ENCODE measurements around the gene PCNX4. TPM values are rescaled to one million over a fixed set of nuclear protein-coding genes. Genes with fewer than 3 reads are reported as not detected.

PCNX4 gene
- total RNA-seq, 1 experiment from 2014 or later: 65.1 TPM

DNA sequence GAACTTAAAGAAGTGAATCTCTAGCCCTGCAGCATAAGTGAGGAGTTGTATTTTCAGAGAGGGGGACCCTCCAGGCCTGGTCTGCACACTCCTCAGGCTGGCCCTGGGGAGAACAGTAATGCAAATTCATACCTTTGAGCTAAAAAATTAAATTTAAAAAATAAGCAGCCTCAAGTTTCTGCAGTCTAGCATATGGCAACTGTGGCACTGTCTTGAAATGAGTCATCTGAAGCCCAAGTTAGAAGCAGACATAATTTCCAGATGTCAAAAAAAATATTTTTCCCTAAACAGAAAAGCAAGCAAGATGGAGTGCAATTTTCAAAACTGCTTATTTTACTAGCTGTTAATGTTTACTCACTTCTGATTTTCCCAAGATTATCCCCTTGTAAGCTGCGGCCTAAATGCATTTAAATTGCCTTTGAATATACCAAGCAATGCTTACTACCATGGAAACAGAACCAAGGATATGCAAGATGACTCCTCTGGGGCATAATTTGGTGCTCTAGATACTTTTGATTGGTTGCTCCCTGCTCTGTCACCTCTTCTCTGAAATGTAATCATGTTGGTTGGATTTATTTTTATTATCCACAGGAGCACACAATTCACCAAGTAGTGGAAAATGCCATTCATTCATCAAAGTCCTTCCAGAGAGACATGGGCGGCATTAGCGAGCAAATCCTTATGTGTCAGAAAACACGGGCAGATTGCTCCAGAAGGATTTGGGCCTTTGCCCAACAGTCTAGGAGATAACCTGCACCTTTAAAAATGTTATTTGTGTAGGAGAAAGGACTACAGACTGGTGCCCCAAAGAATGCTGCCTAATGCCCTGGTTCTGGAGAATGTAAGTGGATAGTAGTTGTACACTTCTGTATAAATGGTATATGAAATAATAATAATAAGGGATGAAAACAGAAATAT lies 98.5 kb downstream of the PCNX4 start:
- H2AFZ ChIP-seq: no peak overlapping the region
- intact Hi-C loops (cut with micrococcal nuclease; ENCODE audit: unreplicated experiment): loop anchor here (5.0 to 10.0 kb wide), 3 partner anchors 297 to 1065 kb away; partner anchors contain the start of gene C14orf39
- H3K4me3 ChIP-seq: no peak overlapping the region
- DNase-seq: no peak
- H3K9me2 ChIP-seq (ENCODE audit: insufficient read depth): peaks cover 7% of the 10 kb centered on the region; the same call in 1 of the 2 replicates
- POLR2A ChIA-PET (ENCODE audit: unreplicated experiment): interaction anchor here (0.6 kb wide), 2 partner anchors 64 to 334 kb away, joined by 5 to 6 read pairs; no protein-coding TSS in a partner anchor
- no peaks in the 10 kb centered on the region for H3K36me3 ChIP-seq (ENCODE audit: low read depth)
- H3K9me3 ChIP-seq (ENCODE audit: insufficient read depth, low read depth): no peaks in the 10 kb centered on the region
- no peak for TF ChIP-seq EZH2 (IDR thresholded peaks at IDR 0.05; ENCODE audit: low read depth)
- TF ChIP-seq, protein P1, sequence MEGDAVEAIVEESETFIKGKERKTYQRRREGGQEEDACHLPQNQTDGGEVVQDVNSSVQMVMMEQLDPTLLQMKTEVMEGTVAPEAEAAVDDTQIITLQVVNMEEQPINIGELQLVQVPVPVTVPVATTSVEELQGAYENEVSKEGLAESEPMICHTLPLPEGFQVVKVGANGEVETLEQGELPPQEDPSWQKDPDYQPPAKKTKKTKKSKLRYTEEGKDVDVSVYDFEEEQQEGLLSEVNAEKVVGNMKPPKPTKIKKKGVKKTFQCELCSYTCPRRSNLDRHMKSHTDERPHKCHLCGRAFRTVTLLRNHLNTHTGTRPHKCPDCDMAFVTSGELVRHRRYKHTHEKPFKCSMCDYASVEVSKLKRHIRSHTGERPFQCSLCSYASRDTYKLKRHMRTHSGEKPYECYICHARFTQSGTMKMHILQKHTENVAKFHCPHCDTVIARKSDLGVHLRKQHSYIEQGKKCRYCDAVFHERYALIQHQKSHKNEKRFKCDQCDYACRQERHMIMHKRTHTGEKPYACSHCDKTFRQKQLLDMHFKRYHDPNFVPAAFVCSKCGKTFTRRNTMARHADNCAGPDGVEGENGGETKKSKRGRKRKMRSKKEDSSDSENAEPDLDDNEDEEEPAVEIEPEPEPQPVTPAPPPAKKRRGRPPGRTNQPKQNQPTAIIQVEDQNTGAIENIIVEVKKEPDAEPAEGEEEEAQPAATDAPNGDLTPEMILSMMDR (conservative IDR thresholded peaks at IDR 0.05): no peak
- no peak overlapping the region for H3K4me2 ChIP-seq
- H3F3A ChIP-seq (ENCODE audit: insufficient read depth, low read depth): no peaks in the 10 kb centered on the region
- H3K4me1 ChIP-seq (replicated peaks; ENCODE audit: insufficient read depth): no peaks in the 10 kb centered on the region
- no peak overlapping the region for H3K27ac ChIP-seq
- no peaks in the 10 kb centered on the region for H4K20me1 ChIP-seq (ENCODE audit: insufficient read depth)
- CTCF ChIA-PET: no interaction called here
- H3K27me3 ChIP-seq (ENCODE audit: insufficient read depth, low read depth): no peaks in the 10 kb centered on the region
- H3K79me2 ChIP-seq (ENCODE audit: low read depth): no peaks in the 10 kb centered on the region
- no TSS peak for BruUV-seq (replicated peaks)

DNA sequence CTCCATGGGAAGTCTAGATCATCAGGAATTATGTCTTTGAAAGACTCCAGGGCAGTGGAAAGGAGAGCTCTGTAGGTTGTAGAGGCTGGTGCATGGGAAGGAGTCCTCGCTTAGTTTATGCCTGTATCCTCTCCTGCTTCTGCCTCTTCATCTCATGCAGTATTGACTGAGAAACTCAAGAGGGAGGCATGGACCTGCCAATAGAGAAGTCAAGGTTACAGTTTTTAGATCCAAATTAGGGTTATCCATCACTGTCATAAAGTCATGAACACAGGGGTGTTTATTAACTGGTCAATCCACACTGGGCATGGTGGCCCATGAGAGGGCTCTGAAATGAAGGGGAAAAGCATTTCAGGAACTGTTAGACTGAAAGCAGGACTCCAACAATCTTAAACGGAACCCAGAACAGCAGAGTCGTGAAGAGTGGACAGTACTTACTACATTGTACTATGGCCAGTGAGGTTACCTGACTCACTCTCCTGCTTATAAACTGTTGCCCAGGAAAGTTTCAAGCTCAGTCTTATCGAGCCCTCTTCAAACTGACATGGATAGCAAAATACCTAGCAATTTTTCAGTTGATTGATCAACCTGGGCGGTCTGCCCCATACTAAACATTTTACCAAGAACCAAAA lies 103.6 kb downstream of the PCNX4 start:
- Histone ChIP-seq H3K79me2 (ENCODE audit: low read depth) (no peaks in the 10 kb centered on the region), H3K36me3 (ENCODE audit: low read depth) (no peaks in the 10 kb centered on the region), H2AFZ (no peak overlapping the region), H3K4me2 (no peak overlapping the region), H3K27me3 (ENCODE audit: insufficient read depth, low read depth) (no peaks in the 10 kb centered on the region), H3K4me1 (replicated peaks; ENCODE audit: insufficient read depth) (peaks cover 14% of the 10 kb centered on the region), H3K9me3 (ENCODE audit: insufficient read depth, low read depth) (no peaks in the 10 kb centered on the region), H3K4me3 (no peak overlapping the region), H3F3A (ENCODE audit: insufficient read depth, low read depth) (no peaks in the 10 kb centered on the region; the same call in 1 of the 2 replicates), H3K27ac (no peak overlapping the region), H3K9me2 (ENCODE audit: insufficient read depth) (peaks cover 7% of the 10 kb centered on the region; the same call in 1 of the 2 replicates), H4K20me1 (ENCODE audit: insufficient read depth) (no peaks in the 10 kb centered on the region)
- DNase-seq: no peak
- CTCF ChIA-PET: no interaction called here
- POLR2A ChIA-PET (ENCODE audit: unreplicated experiment): interaction anchor here (0.6 kb wide), 1 partner anchor 29 kb away, joined by 9 read pairs; no protein-coding TSS in a partner anchor
- intact Hi-C loops (cut with micrococcal nuclease; ENCODE audit: unreplicated experiment): loop anchor here (1.0 to 10.0 kb wide), 4 partner anchors 52 to 1060 kb away; partner anchors contain the start of gene PPM1A
- TF ChIP-seq, protein P1 (conservative IDR thresholded peaks at IDR 0.05): no peak
- TF ChIP-seq EZH2 (IDR thresholded peaks at IDR 0.05; ENCODE audit: low read depth): no peak
- BruUV-seq (replicated peaks): no TSS peak

DNA sequence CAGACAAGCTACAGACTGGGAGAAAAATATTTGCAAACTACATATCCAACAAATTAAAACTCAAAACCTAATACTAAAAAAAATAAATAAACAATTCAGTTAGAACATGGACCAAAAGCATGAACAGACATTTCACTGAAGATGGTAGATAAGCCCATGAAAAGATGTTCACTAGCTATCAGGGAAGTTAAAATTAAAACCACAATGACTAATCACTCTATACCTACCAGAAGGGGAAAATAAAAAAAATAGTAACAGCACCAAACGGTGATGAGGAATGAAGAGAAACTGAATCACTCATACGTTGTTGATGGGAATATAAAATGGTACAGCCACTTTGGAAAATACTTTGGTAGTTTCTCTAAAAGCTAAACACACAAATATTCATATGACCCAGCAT lies 104.6 kb downstream of the PCNX4 start:
- no TSS peak for BruUV-seq (replicated peaks)
- ChIA-PET CTCF (no interaction called here), POLR2A (ENCODE audit: unreplicated experiment) (interaction anchor here (0.5 to 0.7 kb wide), 2 partner anchors 9 to 1898 kb away, joined by 4 to 8 read pairs; partner anchors contain the start of gene ARID4A)
- intact Hi-C loops (cut with micrococcal nuclease; ENCODE audit: unreplicated experiment): loop anchor here (5.0 to 10.0 kb wide), 3 partner anchors 51 to 1059 kb away; partner anchors contain the start of gene PPM1A
- H3K9me3 ChIP-seq (ENCODE audit: insufficient read depth, low read depth): no peaks in the 10 kb centered on the region
- no peaks in the 10 kb centered on the region for H3K9me2 ChIP-seq (ENCODE audit: insufficient read depth)
- no peak overlapping the region for H3K4me3 ChIP-seq
- TF ChIP-seq EZH2 (IDR thresholded peaks at IDR 0.05; ENCODE audit: low read depth): no peak
- TF ChIP-seq, protein P1 (conservative IDR thresholded peaks at IDR 0.05): no peak
- H3K36me3 ChIP-seq (ENCODE audit: low read depth): no peaks in the 10 kb centered on the region
- no peaks in the 10 kb centered on the region; the same call in 1 of the 2 replicates for H3F3A ChIP-seq (ENCODE audit: insufficient read depth, low read depth)
- no peak overlapping the region for H2AFZ ChIP-seq
- no peak for DNase-seq
- no peak overlapping the region for H3K4me2 ChIP-seq
- no peaks in the 10 kb centered on the region for H4K20me1 ChIP-seq (ENCODE audit: insufficient read depth)
- no peaks in the 10 kb centered on the region for H3K27me3 ChIP-seq (ENCODE audit: insufficient read depth, low read depth)
- no peaks in the 10 kb centered on the region for H3K79me2 ChIP-seq (ENCODE audit: low read depth)
- H3K27ac ChIP-seq: no peak overlapping the region
- H3K4me1 ChIP-seq (replicated peaks; ENCODE audit: insufficient read depth): peaks cover 14% of the 10 kb centered on the region

All from PC-9 (cell line).